Neural crest cell (in vitro differentiated cells): ENCODE results near the gene ADAT3. TPM values are rescaled to one million over a fixed set of nuclear protein-coding genes. Genes with fewer than 3 reads are reported as not detected.

ENCODE experiments used
- DNase-seq: peaks from one replicate; pipeline ENCODE4 v3.0.0; 2021; ENCODE audit warnings: low read depth, mixed read lengths, low spot score
- H3K27ac Mint-ChIP-seq: one replicate; pipeline ENCODE4 v1.8.0; 2021; ENCODE audit warnings: mild to moderate bottlenecking, mixed read lengths; ENCODE audit not compliant: unreplicated experiment
- H3K27me3 Mint-ChIP-seq: 2 replicates; pipeline ENCODE4 v1.8.0; 2021; ENCODE audit warnings: low read depth, mild to moderate bottlenecking, mixed read lengths
- H3K36me3 Mint-ChIP-seq: 2 replicates; pipeline ENCODE4 v1.8.0; 2021; ENCODE audit warnings: low read depth, mild to moderate bottlenecking, mixed read lengths
- H3K4me1 Mint-ChIP-seq: 2 replicates; pipeline ENCODE4 v1.8.0; 2021; ENCODE audit warnings: mixed read lengths
- H3K4me3 Mint-ChIP-seq: one replicate; pipeline ENCODE4 v1.8.0; 2021; ENCODE audit warnings: mild to moderate bottlenecking, mixed read lengths
- H3K9me3 Mint-ChIP-seq: 2 replicates; pipeline ENCODE4 v1.8.0; 2021; ENCODE audit warnings: mixed read lengths
- CTCF ChIP-seq: fragments of 200-600 bp; sonication (generic); conservative IDR thresholded peaks from 2 replicates; pipeline ENCODE4 v1.5.0; 2021; ENCODE audit warnings: antibody characterized with exemption, mild to moderate bottlenecking
- total RNA-seq: library from RNA; stranded (reverse); gene quantifications from 2 replicates; pipeline ENCODE4 v1.2.1, GENCODE V29; 2021

Gene ADAT3
- total RNA-seq, 1 donor from 2014 or later: 13.7 TPM

DNA sequence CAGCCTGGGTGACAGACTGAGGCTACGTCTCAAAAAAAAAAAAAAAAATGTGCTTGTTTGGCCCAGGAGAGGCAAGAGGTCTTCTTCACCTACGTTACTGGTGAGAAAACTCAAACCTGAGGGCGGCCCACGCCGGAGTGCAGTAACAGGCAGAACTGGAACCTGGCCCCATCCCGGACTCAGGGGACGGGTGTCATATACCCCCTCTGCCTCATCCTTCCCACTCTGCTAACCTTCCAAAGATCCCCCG, 414 bp upstream of the ADAT3 start:
- no peak for TF ChIP-seq CTCF
- DNase-seq: no peak

DNA sequence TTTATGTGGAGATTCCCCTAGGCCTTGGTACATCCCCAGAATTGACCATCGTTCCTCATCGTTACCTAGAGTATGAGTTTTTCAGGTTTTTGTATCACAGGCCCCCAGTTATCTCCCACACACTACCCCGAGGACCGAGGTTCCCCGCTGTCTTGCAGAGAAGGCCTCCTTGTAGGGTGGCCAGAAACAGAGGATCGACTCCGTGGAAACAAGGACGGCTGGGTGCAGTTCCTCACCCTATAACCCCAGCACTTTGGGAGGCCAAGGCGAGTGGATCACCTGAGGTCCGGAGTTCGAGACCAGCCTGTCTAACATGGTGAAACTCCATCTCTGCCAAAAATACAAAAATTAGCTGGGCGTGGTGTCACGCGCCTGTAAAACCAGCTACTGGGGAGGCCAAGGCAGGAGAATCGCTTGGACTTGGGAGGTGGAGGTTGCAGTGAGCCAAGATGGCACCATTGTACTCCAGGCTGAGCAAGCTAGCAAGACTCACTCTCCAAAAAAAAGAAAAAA, 720 bp downstream of the ADAT3 start:
- Mint-ChIP-seq H3K27me3 (no peaks in the 10 kb centered on the region), H3K9me3 (no peaks in the 10 kb centered on the region), H3K4me1 (peaks cover 19% of the 10 kb centered on the region), H3K4me3 (peak overlapping the region; percentile 90), H3K36me3 (no peaks in the 10 kb centered on the region), H3K27ac (peak overlapping the region; percentile 96)
- DNase-seq: no peak
- no peak for TF ChIP-seq CTCF

More for the DNA sequence above, 414 bp upstream of the ADAT3 start:
- Mint-ChIP-seq H3K27me3 (no peaks in the 10 kb centered on the region), H3K9me3 (no peaks in the 10 kb centered on the region), H3K36me3 (no peaks in the 10 kb centered on the region), H3K4me3 (peak overlapping the region; percentile 88), H3K4me1 (peaks cover 16% of the 10 kb centered on the region), H3K27ac (no peak overlapping the region)

- H3K4me3 Mint-ChIP-seq: peak overlapping the region; percentile 78
- no peaks in the 10 kb centered on the region for H3K36me3 Mint-ChIP-seq
- H3K9me3 Mint-ChIP-seq: no peaks in the 10 kb centered on the region
- peaks cover 19% of the 10 kb centered on the region for H3K4me1 Mint-ChIP-seq
- TF ChIP-seq CTCF: no peak
- H3K27me3 Mint-ChIP-seq: no peaks in the 10 kb centered on the region
- no peak for DNase-seq
- no peak overlapping the region for H3K27ac Mint-ChIP-seq
Measured at GRCh38 chr19:1906985-1907562, 1.9 kb downstream of the ADAT3 start.

DNA sequence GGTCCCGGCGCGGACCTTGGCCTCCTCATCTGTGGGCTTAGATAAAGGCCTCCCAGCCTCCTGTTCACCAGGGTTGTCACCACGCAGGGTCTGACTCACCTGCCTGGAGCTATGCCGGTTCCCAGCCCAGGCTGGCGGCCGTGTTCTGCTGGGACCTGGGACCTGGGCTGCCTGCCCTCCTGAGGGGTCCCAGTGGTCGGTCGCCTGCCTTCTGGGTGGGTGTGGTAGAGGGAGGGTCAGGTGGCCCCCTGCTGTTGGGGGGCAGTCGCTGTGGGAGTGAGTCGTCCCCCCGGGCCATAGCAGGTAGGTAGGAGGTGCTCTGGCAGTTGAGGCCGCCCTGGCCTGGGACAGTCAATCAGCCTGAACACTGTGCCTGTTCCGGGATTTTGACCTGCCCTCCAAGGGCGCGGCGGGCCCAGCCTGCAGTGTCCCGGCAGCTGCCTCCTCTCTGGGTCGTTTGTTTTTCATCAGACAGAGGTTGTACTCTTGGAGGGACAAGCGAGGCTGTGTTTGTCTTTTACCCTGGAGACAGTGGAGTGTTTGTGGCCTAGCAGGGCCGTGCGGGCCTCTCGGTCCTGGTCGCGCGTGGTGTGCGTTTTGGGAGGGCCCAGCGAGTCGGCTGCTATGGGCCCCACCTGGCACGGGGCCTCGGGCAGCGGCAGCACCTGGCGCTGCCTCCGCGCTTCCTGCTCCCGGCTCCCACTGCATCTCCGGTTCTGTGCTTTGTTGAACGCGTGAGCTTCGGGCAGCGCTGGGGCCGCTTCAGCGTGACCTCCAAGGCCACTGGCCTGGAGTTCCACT, 2.6 kb downstream of the ADAT3 start:
- H3K4me3 Mint-ChIP-seq: peak overlapping the region; percentile 49
- no peak overlapping the region for H3K27ac Mint-ChIP-seq
- no peak for TF ChIP-seq CTCF
- H3K27me3 Mint-ChIP-seq: no peaks in the 10 kb centered on the region
- no peaks in the 10 kb centered on the region for H3K9me3 Mint-ChIP-seq
- no peak for DNase-seq
- peaks cover 19% of the 10 kb centered on the region for H3K4me1 Mint-ChIP-seq
- no peaks in the 10 kb centered on the region for H3K36me3 Mint-ChIP-seq

GRCh38 chr19:1908364-1908678, 3.1 kb downstream of the ADAT3 start:
- Mint-ChIP-seq H3K4me3 (no peak overlapping the region), H3K36me3 (peaks cover 3% of the 10 kb centered on the region), H3K9me3 (no peaks in the 10 kb centered on the region), H3K4me1 (peaks cover 19% of the 10 kb centered on the region), H3K27ac (no peak overlapping the region), H3K27me3 (no peaks in the 10 kb centered on the region)
- no peak for DNase-seq
- no peak for TF ChIP-seq CTCF
